Putamen (tissue), 1 donor: ENCODE measurements around the gene FPR2.
A peak's percentile ranks its signal among the peaks of the same experiment; 100 is the strongest.
"Not testable (repeated sequence)": the region's sequence is repeated elsewhere in the genome, so short reads cannot be mapped to it uniquely, and the experiment has no call there.

Experiments
- DNase-seq: peaks from one replicate; pipeline ENCODE4 v3.0.0-alpha.2; 2016; ENCODE audit warnings: low spot score

The FPR2 gene

GRCh38 chr19:51783372-51783771 lies 22.4 kb downstream of the FPR2 start:
- DNase-seq: no peak

GRCh38 chr19:51784109-51784785 lies 23.3 kb downstream of the FPR2 start:
- no peak for DNase-seq

DNA sequence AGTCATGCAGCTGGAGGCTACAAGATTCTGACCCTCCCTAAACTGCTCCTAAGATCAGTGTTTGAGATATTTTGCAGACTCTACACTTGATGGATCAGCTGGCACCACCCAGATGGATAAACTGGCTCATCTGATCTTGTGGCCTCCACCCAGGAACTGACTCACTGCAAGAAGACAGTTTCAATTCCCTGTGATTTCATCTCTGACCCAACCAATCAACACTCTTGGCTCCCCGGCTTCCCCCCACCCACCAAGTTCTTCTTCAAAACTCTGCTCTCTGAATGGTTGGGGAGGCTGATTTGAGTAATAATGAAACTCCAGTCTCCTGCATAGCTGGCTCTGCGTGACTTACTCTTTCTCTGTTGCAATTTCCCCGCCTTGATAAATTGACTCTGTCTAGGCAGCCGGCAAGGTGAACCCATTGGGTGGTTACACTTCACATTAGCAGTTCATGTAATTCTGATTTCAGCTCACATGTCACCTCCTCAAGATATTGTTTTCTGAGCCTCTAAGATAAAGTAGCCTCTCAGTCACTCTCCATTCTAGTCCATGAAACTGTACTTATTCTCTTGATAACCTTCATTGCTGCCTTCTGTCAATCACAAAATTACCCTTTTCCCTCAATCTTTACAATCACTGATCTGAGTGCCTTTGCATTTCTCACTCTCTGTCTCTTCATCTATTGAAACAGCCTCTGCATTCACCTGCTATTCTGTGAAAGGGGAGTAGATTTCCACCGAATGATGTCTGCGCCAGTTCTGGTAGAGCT lies 24.1 kb downstream of the FPR2 start:
- no peak for DNase-seq

DNA sequence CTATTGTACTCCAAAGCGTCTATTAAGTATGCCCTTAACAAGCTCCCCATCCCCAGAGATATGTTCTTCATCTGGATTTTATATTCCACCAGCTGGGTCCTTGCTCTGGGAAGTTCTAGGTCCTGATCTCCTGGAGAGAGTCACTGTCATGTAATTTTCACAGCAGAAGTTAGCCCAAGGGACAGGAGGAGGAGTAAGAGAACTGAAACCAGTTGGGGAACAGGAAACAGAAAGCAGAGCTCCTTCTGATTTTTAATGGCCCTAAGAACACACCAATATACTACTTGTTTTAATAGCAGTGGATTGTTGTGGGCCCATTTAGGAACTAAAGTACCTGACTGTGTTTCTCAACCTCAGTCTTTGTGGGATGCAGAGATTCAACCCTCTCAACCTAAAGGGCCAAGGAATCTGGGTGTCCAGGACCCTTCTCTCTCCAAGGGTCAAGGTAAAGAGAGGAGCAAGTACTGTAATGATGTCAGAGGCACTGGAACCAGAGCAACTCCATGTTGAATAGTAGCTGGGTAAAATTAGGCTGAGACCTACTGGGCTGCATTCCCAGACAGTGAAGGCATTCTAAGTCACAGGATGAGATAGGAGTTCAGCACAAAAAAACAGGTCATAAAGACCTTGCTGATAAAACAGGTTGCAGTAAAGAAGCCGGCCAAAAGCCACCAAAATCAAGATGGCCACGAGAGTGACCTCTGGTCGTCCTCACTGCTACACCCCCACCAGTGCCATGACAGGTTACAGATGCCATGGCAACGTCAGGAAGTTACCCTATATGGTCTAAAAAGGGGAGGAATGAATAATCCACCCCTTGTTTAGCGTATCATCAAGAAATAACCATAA lies 25.9 kb downstream of the FPR2 start:
- DNase-seq: no peak

- DNase-seq: no peak
Measured at GRCh38 chr19:51788029-51788428, 27.0 kb downstream of the FPR2 start.

DNA sequence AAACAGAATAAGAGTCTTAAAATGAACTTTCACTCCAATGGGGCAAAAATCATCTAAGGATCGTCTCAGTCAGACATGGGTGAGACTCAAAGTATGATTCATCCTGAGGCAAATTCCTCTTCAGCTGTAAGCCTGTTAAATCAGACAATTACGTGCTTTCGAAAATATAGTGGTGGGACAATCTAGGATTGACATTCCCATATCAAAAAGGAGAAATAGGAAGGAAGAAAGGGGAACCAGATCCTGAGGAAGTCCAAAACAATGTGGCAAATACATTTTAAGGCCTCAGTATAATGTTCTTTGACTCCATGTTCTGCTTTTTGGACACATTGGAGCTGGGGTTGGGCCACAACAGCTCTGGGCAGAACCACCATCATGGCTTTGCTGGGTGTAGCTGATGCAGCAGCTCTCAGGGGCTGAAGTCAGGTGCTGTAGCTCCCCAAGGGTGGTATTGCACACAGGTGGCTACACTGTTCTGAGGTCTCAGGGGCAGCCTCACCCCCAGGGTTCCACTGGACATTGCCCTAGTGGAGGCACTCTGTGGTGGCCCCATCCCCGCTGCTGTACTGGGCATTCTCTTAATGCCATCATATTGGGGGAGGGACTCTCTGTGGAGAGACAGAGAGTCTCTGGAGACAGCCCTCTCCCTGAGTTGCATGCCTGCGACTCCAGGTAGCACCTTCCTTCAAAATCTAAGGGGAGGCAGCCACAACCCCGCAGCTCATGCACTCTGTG lies 28.2 kb downstream of the FPR2 start:
- DNase-seq: no peak

DNA sequence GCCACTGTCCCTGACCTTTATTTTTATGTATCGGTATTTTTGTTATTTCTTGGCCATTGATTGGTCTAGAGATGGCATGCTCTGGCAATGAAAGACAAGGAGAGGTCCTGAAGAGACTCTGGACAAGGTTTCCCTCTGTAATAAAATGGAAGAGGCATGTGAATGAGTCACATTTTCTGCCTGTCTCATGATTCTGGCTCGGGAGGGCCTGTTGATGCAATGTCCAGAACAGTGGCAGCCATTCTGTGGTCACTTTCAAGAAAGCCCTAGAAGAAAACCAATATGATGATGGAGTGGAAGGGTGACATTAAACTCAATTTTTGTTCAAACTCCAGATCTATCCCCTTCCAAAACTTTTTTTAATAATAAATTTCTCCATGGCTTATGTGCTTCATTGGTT lies 32.0 kb downstream of the FPR2 start:
- no peak for DNase-seq

DNA sequence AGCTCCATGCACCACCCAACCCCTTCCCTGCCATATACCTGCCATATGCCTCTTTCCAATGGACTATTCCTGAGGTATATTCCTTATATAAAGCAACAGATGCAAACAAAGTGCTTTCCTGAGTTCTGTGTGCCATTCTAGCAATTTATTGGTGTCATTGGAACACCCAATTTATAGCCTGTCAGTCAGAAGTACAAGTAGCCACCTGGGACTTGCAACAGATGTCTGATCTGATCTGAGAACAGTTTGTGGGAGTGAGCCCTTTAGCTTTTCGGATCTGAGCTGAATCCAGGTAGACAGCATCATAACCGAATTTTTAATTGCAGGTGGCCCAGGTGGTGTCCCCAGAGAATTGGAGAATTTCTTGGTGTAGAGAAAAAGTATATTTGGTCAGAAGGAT lies 33.0 kb downstream of the FPR2 start:
- no peak for DNase-seq

DNA sequence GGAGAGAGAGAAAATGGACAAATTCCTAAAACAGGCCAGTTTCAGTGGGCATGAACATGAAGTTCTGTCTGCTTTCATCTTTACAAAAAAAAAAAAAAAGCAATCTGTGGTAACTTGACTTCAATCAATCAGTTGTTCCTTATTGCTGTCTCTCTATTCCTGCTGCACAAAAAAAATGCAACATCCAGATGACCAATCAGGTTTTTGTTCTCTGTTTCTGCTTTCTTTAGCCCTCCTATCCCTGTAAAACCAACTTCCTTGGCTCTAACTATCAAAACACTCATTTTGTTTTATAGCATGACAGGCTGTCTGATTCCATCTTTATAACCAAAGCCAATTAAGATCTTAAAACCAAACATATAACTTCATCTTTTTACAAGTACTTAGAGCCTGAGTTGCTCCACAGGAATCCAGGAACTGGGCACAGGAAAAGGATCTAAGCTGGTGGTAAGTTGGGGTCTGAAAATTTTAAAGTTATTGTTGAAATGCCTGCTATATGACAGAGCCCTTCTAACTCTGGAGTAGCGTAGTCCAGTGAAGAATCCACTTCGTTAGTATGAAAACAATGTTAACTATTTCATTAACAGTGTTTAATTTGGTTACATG lies 34.0 kb downstream of the FPR2 start, which contains the start of gene FPR3:
Gene FPR3 (plus strand): TSS at position 273 of the 606 bp plus-strand sequence. CDS start 28,592 bp downstream, outside the sequence.
- DNase-seq: no peak

GRCh38 chr19:51796195-51796679 lies 35.3 kb downstream of the FPR2 start:
- DNase-seq: no peak

- DNase-seq: no peak
Measured at GRCh38 chr19:51797480-51797879, 36.5 kb downstream of the FPR2 start.

DNA sequence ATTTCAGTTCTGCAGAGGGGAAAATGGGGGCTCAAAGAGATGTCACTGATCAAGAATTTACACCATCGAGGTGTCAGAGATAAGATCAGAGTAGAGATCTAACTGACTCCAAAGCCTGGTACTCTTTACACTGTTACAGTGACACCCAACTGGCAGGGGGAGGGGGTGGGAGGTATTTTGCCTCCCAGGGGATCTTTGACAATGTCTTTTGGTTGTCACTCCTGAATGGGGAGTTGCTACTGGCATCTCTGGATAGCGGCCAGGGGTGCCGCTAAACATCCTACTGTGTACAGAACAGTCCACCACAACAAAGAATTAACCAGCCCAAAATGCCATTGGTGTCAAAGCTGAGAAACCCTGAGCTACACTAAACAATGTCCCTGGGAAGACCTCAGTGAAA lies 37.1 kb downstream of the FPR2 start:
- no peak for DNase-seq

- DNase-seq: peak; percentile 43
Measured at GRCh38 chr19:51799034-51799773, 38.2 kb downstream of the FPR2 start.

DNA sequence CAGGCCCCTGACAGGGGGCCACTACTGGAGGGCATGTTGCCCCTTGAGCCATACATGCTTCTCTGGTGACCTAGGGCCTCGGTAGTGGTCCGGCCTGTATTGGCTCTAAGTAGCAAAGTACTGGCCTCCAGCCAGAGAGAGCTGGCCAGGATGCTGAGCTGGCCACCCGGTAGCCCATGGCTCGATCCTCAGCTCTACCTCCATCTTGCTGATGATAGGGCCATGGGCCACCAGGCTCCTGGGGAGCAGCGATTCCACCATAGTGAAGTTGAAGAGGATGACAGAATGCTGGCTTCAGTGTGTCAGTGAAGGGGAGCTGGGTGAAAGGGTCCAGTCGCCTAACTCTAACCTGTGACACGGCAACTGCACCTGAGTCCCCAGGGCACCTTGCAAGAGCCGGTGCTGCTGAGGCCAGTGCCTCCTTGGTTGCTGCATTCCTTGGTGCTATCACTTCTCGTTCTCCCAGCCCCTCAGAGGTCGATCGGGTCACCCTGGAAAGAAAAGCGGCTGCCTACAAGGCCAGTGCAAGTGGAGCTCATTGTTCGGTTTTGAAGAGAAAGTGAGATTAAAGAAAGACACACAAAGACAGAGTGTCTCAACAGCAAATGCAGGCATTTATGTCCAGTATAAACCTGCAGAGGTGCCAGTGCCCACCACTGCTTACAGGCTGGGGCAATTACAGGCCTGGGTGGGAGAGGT lies 38.9 kb downstream of the FPR2 start:
- no peak for DNase-seq

DNA sequence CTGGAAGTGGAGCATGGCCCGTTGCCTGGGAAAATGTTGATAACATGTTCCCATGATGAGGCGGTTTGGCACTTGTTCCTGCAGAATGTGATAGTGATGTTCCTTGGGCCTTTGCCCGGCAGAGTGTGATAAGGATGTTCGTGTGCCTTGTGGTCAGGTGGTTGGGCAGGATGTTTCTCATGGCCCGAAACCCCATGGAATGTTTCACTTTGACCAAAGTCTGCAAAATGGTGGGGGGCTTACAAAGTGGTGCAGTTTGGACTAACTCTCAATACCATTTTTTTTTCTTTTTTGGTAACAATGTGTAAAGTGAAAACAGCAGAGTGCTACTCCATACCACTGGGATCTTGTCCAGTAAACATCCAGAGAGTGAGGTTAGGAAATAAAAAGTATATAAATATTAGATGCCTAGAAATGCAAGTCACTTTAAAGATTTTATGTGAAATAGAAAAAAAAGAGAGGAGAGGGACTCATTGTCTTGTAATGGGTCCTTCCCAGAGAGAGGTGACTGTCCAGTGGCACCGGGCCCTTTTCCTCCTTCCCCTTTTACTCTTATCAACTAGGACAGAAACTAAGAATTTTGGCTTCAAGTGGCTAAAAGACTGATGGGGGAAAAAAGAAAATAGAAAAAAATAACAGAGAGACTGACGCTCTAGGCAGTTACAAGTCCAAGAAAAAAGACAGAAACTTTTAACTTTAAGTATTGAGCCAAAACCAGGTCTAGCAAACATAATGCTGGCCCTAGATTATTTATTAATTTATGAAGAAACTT lies 39.7 kb downstream of the FPR2 start:
- DNase-seq: no peak

GRCh38 chr19:51802775-51803174 lies 41.8 kb downstream of the FPR2 start:
- no peak for DNase-seq

- DNase-seq: no peak
Measured at GRCh38 chr19:51803519-51803918, 42.5 kb downstream of the FPR2 start.

- peak; percentile 15 for DNase-seq
Measured at GRCh38 chr19:51803967-51804366, 43.0 kb downstream of the FPR2 start.

- DNase-seq: not testable (repeated sequence)
Measured at GRCh38 chr19:51804789-51805188, 43.8 kb downstream of the FPR2 start.
